HCT116 (cell line): ENCODE measurements around the gene ATP1A1. TPM values are rescaled to one million over a fixed set of nuclear protein-coding genes. Genes with fewer than 3 reads are reported as not detected.

Experiments
- ATAC-seq: fragments of 200-7000 bp; cut with Tn5 transposase; 2 replicates; pipeline ENCODE4 v1.9.1; 2020; ENCODE audit warnings: mild to moderate bottlenecking, moderate library complexity
- BruUV-seq: library from RNA; stranded (reverse); fragments of 400-500 nt; replicated peaks from 2 replicates; lab custom pipeline; 2021; lab: Mats Ljungman, UMichigan
- CTCF ChIA-PET: fragments of 300-600 bp; sonication (Branson Sonifier 250); formaldehyde crosslinking; loops from one replicate; lab custom pipeline; 2021; ENCODE audit warnings: antibody characterized with exemption; lab: Charles Lee
- POLR2A ChIA-PET: fragments of 300-600, 350-600 bp; sonication (Branson Sonifier 250); formaldehyde crosslinking; loops from one replicate; lab custom pipeline; 2021; ENCODE audit warnings: antibody characterized with exemption; lab: Charles Lee
- RAD21 ChIA-PET, 2 experiments: fragments of 300-600 bp; sonication (Branson Sonifier 250); formaldehyde crosslinking; loops; one replicate each; lab custom pipeline; 2023; ENCODE audit warnings: low total read pairs in 2 of 2; ENCODE audit not compliant: uncharacterized antibody in 2 of 2, unreplicated experiment in 2 of 2, low non-redundant PET in 1 of 2; lab: Charles Lee
- DNase-seq: peaks from one replicate; pipeline ENCODE4 v3.0.0-alpha.2; 2010; ENCODE audit warnings: low read depth, low spot score
- H2AFZ ChIP-seq: fragments of 200-600 bp; shearing (Covaris generic), sonication (generic); 2 replicates; pipeline ENCODE4 v1.6.1; 2017; ENCODE audit warnings: low read depth, mixed run types, mixed read lengths, antibody characterized with exemption, low read length; ENCODE audit not compliant: poor library complexity, severe bottlenecking
- H3K27ac ChIP-seq: 2 replicates; pipeline ENCODE4 v1.5.1; 2012; ENCODE audit warnings: low read depth, low read length
- H3K27me3 ChIP-seq: fragments of 200-600 bp; sonication (generic); 2 replicates; pipeline ENCODE4 v1.6.1; 2016; ENCODE audit warnings: mixed run types, low read length, mixed read lengths; ENCODE audit not compliant: insufficient read depth
- H3K36me3 ChIP-seq, 2 experiments: fragments of 200-500 bp in 1 of 2; fragments of 200-600 bp in 1 of 2; sonication (Bioruptor generic) in 1 of 2; sonication (generic) in 1 of 2; 2 replicates each; pipeline versions ENCODE4 v1.5.1 to v1.6.1; 2014 to 2016; ENCODE audit warnings: low read length in 2 of 2, inconsistent platforms in 1 of 2, mixed read lengths in 1 of 2, mixed run types in 1 of 2; ENCODE audit not compliant: insufficient read depth in 2 of 2, control insufficient read depth in 1 of 2
- H3K4me1 ChIP-seq, 2 experiments: fragments of 200-600 bp in 1 of 2; sonication (generic) in 1 of 2; 2 replicates each; pipeline versions ENCODE4 v1.5.1 to v1.6.1; 2012 to 2017; ENCODE audit warnings: low read length in 2 of 2, inconsistent platforms in 1 of 2, mild to moderate bottlenecking in 1 of 2, mixed read lengths in 1 of 2, mixed run types in 1 of 2, moderate library complexity in 1 of 2; ENCODE audit not compliant: insufficient read depth in 2 of 2, control insufficient read depth in 1 of 2
- H3K4me2 ChIP-seq: fragments of 200-600 bp; sonication (generic); 2 replicates; pipeline ENCODE4 v1.6.1; 2017; ENCODE audit warnings: mixed run types, low read length, mixed read lengths
- H3K4me3 ChIP-seq, 2 experiments: fragments of 200-600 bp in 1 of 2; sonication (generic) in 1 of 2; replicated peaks in 1 of 2; 2 replicates each; pipeline ENCODE4 v1.5.1; 2011 to 2016; ENCODE audit warnings: low read length in 2 of 2, control low read depth in 1 of 2, low read depth in 1 of 2, mild to moderate bottlenecking in 1 of 2, mixed read lengths in 1 of 2, mixed run types in 1 of 2
- H3K79me2 ChIP-seq: fragments of 200-600 bp; sonication (generic); 2 replicates; pipeline ENCODE4 v1.6.1; 2017; ENCODE audit warnings: mild to moderate bottlenecking, mixed run types, low read length, moderate library complexity, mixed read lengths; ENCODE audit not compliant: insufficient read depth
- H3K9ac ChIP-seq: fragments of 200-600 bp; sonication (generic); 2 replicates; pipeline ENCODE4 v1.6.1; 2016; ENCODE audit warnings: low read length, mixed read lengths
- H3K9me2 ChIP-seq: fragments of 200-600 bp; sonication (generic), shearing (Covaris generic); 2 replicates; pipeline ENCODE4 v1.6.1; 2017; ENCODE audit warnings: mixed run types, mild to moderate bottlenecking, moderate library complexity; ENCODE audit not compliant: insufficient read depth
- H3K9me3 ChIP-seq, 2 experiments: fragments of 200-500 bp in 1 of 2; fragments of 200-600 bp in 1 of 2; sonication (Bioruptor generic) in 1 of 2; sonication (generic) in 1 of 2; 2 replicates each; pipeline ENCODE4 v1.6.1; 2014 to 2017; ENCODE audit warnings: low read length in 2 of 2, mixed read lengths in 2 of 2, inconsistent platforms in 1 of 2, low read depth in 1 of 2, mild to moderate bottlenecking in 1 of 2, mixed run types in 1 of 2, moderate library complexity in 1 of 2; ENCODE audit not compliant: control insufficient read depth in 1 of 2, insufficient read depth in 1 of 2
- H4K20me1 ChIP-seq: fragments of 200-600 bp; sonication (generic), shearing (Covaris generic); 2 replicates; pipeline ENCODE4 v1.6.1; 2017; ENCODE audit warnings: mixed run types, mild to moderate bottlenecking, moderate library complexity; ENCODE audit not compliant: insufficient read depth
- CBX3 ChIP-seq: IDR thresholded peaks from 2 replicates; pipeline ENCODE4 v1.6.1; 2012; ENCODE audit warnings: low read depth
- CEBPB ChIP-seq: IDR thresholded peaks from 2 replicates; pipeline ENCODE4 v1.6.1; 2012; ENCODE audit warnings: low read depth
- ELF1 ChIP-seq: IDR thresholded peaks from 2 replicates; pipeline ENCODE4 v1.6.1; 2012; ENCODE audit warnings: low read depth, borderline replicate concordance
- EZH2phosphoT487 ChIP-seq: fragments of 200-600 bp; IDR thresholded peaks from 2 replicates; pipeline ENCODE4 v1.6.1; 2018; ENCODE audit warnings: antibody characterized with exemption, borderline replicate concordance
- JUND ChIP-seq: IDR thresholded peaks from 2 replicates; pipeline ENCODE4 v1.6.1; 2012
- MAX ChIP-seq: IDR thresholded peaks from 2 replicates; pipeline ENCODE4 v1.6.1; 2012
- RAD21 ChIP-seq: IDR thresholded peaks from 2 replicates; pipeline ENCODE4 v1.6.1; 2012; ENCODE audit warnings: low read depth, mild to moderate bottlenecking
- SP1 ChIP-seq: IDR thresholded peaks from 2 replicates; pipeline ENCODE4 v1.6.1; 2012; ENCODE audit warnings: low read depth
- YY1 ChIP-seq: IDR thresholded peaks from 2 replicates; pipeline ENCODE4 v1.6.1; 2011; ENCODE audit warnings: low read length, low read depth, moderate library complexity, mild to moderate bottlenecking; ENCODE audit not compliant: insufficient replicate concordance; ENCODE audit errors: extremely low read depth
- intact Hi-C: fragments of 100-400 bp; cut with micrococcal nuclease; formaldehyde crosslinking; loops from 2 replicates; pipeline ENCODE4 v1.10.0; 2022
- total RNA-seq: library from RNA; stranded (reverse); gene quantifications from one replicate; pipeline ENCODE4 v1.2.1, GENCODE V29; 2021; ENCODE audit not compliant: unreplicated experiment
- TF ChIP-seq, protein P1 (sequence below): IDR thresholded peaks from 2 replicates; pipeline ENCODE4 v1.6.1; 2012; ENCODE audit warnings: low read depth

ATP1A1 gene
- total RNA-seq, 1 experiment from 2014 or later, result 290 TPM

DNA sequence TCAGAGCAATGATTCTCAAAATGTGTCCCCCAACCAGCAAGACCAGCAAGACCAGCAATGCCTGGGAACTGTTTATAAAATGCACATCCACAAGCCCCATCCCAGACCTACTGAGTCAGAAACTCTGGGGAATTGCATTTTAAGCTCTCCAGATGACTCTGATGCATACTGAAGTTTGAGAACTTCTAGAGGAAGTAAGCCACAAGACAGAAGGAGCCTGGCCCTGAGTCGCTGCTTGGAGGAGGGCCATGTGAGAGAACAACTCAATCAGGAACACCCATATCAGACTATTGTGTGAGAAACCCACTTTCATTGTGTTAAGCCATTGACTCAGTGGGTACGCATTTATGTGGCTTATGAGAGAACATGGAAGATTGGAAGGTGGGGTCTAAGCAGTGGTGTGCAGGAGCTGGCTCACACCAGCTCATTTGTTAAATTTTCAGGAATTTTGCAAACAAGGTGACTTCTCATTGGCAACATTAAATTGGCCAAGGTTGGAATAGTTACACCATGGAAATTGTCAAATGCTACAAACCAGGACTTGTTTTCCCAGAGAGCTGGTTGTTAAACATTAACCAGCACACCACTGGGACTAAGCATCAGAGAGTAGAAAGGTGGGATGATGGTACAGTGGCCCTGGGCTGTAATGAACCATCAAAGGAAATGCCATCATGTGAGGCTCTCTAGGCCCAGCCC lies 38.9 kb downstream of the ATP1A1 start (continued):
- TF ChIP-seq, protein P1, sequence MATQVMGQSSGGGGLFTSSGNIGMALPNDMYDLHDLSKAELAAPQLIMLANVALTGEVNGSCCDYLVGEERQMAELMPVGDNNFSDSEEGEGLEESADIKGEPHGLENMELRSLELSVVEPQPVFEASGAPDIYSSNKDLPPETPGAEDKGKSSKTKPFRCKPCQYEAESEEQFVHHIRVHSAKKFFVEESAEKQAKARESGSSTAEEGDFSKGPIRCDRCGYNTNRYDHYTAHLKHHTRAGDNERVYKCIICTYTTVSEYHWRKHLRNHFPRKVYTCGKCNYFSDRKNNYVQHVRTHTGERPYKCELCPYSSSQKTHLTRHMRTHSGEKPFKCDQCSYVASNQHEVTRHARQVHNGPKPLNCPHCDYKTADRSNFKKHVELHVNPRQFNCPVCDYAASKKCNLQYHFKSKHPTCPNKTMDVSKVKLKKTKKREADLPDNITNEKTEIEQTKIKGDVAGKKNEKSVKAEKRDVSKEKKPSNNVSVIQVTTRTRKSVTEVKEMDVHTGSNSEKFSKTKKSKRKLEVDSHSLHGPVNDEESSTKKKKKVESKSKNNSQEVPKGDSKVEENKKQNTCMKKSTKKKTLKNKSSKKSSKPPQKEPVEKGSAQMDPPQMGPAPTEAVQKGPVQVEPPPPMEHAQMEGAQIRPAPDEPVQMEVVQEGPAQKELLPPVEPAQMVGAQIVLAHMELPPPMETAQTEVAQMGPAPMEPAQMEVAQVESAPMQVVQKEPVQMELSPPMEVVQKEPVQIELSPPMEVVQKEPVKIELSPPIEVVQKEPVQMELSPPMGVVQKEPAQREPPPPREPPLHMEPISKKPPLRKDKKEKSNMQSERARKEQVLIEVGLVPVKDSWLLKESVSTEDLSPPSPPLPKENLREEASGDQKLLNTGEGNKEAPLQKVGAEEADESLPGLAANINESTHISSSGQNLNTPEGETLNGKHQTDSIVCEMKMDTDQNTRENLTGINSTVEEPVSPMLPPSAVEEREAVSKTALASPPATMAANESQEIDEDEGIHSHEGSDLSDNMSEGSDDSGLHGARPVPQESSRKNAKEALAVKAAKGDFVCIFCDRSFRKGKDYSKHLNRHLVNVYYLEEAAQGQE, result no peak
- TF ChIP-seq CEBPB (no peak), JUND (no peak), ELF1 (no peak), RAD21 (no peak)

GRCh38 chr1:116412480-116412798 lies 39.4 kb downstream of the ATP1A1 start:
- intact Hi-C loops, result no loop called here
- Histone ChIP-seq H3K9me3 (no peaks in the 10 kb centered on the region), H2AFZ (no peak overlapping the region), H3K27me3 (no peaks in the 10 kb centered on the region), H3K4me1 (peaks cover 0 to 23% of the 10 kb centered on the region in 2 experiments; a peak in 3 of 4 replicates), H4K20me1 (no peaks in the 10 kb centered on the region), H3K79me2 (peaks cover 2% of the 10 kb centered on the region), H3K9ac (no peak overlapping the region), H3K36me3 (no peaks in the 10 kb centered on the region), H3K9me2 (no peaks in the 10 kb centered on the region), H3K4me3 (no peak overlapping the region), H3K27ac (no peak overlapping the region)
- ChIA-PET CTCF (no interaction called here), RAD21 (no interaction called here), POLR2A (interaction anchor here (0.6 kb wide), 1 partner anchor 88 kb away, joined by 3 read pairs; no protein-coding TSS in a partner anchor)
- BruUV-seq, result no TSS peak
- DNase-seq (no peak), ATAC-seq (no peak)
- TF ChIP-seq CBX3, result no peak
- no peak for TF ChIP-seq ELF1
- TF ChIP-seq EZH2phosphoT487, result no peak
- no peak for TF ChIP-seq SP1
- TF ChIP-seq YY1, result no peak
- TF ChIP-seq MAX, result no peak
- TF ChIP-seq, all 23 proteins: peak for 0
- H3K4me2 ChIP-seq, result no peak overlapping the region
